Measurements from ENCODE around the gene MAPKAPK2.

The MAPKAPK2 gene

GRCh38 chr1:206783506-206783905 lies 98.8 kb downstream of the MAPKAPK2 start:
- no peak for DNase-seq

All from AML-193 (cell line).